CD4-positive, alpha-beta T cell treated with Interferon gamma for 1 hour (primary cell): ENCODE results near the gene PEX14.

Source experiments
- DNase-seq: peaks from one replicate; pipeline ENCODE4 v3.0.0-alpha.2; 2020

Gene PEX14

DNA sequence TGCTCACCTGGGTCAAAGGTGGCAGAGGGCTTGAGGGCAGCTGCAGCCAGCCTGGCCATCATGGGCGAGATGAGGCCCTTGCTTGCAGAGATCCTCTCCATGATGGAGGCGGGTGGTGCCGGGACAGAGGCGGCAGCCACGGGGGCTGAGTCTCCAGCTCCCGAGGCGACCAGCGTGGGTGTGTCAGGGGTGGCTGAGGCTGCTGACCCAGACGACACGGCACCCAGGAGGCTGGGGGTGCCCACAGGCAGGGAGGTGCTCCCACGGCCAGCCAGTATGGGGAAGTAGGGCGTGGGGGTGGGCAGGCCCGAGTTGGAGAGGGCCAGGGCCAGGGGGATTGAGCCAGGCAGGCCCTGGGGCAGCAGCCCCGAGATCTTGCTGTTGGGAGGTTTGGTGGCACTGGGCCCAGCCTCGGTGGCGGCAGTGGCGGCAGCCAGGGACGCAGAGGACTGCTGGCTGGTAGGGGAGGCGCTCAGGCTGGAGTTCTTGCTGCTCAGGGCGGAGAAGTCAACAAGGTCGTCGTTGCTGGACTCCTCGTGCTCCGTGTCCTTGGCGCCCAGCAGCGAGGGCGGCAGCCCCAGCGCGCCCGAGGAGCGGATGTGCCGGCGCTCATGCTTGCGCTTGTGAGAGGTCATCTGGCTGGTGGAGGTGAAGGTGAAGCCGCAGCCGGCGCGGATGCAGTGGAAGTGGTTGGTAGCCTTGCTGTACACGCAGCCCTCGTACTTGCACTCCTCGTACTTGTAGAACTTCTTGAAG, 178.8 kb downstream of the PEX14 start:
- DNase-seq = no peak

DNA sequence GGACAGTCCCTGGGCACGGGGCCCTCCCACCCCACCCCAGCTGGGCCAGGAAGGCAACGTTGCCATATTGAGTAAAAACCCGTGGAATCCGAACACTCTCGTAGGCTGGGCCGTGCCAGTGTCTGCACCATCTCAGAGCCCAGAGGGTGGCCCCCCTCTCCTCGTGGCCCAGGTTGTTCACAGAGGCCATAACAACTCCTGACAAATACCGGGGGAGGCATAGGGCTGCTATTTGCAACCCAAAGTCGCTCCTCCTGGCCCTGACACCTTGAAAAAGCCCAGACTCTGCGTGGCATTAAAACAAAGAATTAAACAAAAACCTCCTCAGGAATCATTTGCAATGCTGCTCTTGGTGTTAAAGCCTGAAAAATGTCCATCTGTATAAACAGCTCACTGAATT, 180.3 kb downstream of the PEX14 start:
- DNase-seq = no peak

DNA sequence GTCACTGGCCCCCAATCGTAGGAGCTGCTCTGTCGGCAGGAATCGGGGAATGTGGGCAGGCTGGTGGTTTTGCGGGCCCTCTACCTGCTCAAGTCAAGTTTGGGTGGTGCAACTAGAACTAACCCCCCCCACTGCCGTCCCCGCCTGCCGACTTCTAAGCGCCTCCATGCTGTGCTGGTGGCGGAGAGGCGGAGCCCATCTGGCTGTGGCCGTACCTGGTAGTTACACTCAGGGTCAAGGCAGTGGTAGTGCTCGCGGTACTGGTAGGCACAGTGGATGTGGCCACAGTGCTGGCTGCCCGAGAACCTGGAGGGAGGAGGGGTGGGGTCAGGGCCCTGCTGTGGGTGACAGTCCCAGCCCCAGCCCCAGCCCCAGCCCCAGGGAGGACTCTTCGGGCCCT, 181.7 kb downstream of the PEX14 start:
- DNase-seq = no peak

DNA sequence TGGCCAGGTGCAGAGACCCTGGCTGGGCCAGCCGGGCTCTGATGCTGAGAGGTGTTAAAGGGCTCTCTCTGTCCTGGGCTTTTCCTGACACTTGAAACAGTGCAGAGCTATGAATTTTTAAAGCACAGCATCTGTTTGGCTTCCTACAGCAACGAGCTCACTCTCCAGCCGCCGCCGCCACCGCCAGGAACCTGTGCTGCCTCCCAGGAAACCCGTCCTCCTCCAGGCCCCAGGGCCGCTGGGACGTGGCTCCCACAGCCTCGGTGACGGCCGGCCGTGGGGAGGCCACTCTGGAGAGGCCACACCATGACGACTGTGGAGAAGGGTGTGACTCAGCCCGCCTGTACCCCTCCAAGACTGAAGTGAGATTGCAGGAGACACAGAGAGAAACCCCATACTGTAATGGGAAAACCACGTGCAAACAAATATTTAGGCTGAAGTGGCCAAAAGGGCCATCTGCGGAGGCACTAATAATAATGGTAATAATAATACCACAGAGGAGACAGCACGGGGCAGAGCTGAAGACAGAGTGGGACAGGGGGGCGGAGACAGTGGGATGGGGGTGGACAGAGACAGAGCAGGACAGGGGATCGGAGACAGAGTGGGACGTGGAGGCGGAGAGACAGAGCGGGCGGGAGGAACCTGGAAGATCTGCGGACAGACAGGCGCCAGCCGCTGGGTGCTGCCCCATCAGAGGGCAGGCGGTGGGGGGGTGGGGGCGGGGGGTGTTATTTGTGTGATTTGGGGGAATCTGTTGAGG, 182.5 kb downstream of the PEX14 start:
- DNase-seq = no peak

DNA sequence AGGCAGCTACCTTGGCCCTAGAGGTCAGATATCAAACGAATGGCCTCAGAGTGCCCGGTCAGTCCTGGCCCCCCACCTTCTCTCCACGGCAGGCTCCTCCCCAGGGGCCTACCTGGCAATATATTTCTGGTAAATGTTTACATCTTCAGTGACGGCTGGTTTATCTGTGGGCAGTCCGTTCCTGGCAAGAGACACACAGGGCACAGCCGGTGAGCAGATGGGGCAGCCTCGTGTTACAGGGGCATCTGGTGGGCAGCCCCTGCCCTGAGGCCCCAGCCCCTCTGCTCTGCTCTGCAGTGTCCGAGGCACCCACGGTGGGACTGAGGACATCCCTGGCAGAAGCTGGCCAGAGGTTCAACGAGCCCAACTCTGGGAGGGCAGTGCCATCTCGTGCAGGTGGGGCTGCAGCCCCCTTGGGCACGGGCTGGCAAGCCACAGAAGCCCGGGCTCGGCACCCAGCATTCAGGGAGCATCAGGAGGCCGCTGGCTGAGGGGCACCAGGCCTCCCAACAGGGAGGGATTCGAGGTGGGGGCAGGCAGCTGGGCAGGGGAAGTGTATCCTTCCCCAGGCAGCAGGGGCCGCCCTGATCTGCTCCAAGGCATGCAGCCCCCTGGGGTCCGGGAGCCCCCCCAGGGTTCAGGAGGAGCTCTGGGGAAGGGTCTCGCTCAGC, 183.8 kb downstream of the PEX14 start:
- DNase-seq = no peak

DNA sequence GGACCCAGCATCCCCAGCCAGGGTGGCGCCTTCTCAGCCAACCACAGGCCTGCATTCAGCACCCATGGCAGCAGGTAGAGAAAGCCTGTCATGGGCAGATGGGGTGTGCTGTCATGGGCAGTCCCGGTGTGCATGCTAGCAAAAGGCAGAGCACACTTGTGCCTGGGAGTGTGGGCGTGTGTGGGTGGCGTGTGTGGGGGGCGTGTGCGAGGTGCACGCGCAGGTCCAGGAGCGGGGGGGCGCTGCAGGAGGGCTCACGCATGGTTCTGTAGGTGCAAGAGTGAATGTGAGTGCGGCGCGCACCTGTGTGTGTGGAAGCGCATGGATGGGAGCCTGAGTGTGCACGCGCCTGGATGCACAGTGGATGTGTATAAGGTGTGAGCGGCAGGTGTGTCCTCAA, 184.5 kb downstream of the PEX14 start:
- no peak for DNase-seq

DNA sequence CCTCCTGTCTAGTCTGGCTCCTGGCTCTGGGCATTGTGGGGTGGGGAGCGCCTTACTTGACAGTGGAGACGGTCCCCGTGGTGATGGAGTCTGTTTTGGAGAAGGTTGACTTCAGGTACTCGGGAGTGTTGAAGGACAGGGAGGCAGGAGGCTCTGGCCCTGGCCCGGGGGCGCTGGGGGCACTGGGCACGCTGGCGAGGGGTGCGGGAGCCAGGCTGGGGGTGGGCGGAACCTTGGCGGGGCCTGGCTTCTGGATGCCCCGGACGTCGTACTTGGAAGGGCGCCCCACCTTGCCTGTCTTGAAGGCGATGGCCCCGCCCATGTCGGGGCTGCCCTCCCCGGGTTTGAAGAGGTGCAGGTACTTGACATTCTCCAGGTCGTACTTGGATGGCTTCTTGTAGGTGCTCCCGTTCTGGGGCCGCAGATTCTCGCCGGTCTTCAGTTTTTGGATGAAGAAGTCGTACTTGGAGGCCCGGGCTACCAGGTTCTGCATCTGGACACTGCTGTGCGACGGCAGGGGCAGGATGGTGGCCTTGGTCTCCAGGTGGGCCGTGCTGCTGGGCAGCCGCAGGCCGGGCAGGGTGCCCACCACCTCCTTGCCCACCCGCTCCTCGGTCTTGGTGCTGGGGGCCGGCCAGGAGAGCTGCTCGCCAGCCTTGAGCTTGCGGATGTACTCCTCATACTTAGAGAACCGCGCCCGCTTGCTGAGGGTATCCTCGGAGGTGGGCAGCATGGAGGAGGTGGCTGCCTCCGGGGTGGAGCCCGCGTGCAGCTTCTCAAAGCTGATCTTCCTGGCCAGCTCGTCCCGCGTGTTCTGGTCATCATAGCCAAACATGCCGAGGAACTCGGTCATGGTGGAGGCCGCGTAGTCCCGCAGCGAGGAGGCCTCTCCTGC, 185.1 kb downstream of the PEX14 start:
- no peak for DNase-seq

DNA sequence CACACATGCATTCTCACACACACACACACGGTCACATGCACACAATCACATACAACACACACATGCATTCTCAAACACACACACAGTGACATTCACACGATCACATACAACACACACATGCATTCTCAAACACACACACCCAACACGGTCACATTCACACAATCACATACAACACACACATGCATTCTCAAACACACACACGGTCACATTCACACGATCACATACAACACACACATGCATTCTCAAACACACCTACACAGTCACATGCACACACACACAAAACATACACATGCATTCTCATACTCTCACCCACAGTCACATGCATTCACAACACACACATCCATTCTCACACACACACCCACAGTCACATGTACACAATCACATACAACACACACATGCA, 186.7 kb downstream of the PEX14 start:
- DNase-seq = no peak

DNA sequence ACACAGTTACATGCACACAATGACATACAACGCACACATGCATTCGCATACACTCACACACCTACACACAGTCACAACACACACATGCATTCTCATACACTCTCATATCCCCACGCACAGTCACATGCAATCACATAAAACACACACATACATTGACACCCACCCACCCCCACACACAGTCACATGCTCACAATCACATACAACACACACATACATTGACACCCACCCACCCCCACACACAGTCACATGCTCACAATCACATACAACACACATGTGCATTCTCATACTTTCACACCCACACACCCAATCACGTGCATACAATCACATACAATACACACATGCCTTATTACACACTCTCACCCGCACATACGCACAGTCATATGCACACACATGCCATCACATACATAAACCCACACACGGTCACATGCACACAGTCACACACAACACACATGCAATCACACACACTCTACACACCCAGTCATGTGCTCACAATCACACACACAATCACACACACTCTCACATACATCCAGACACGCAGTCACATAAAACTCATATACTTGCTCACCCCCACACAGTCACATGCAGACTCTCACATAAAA, 187.4 kb downstream of the PEX14 start:
- no peak for DNase-seq

DNA sequence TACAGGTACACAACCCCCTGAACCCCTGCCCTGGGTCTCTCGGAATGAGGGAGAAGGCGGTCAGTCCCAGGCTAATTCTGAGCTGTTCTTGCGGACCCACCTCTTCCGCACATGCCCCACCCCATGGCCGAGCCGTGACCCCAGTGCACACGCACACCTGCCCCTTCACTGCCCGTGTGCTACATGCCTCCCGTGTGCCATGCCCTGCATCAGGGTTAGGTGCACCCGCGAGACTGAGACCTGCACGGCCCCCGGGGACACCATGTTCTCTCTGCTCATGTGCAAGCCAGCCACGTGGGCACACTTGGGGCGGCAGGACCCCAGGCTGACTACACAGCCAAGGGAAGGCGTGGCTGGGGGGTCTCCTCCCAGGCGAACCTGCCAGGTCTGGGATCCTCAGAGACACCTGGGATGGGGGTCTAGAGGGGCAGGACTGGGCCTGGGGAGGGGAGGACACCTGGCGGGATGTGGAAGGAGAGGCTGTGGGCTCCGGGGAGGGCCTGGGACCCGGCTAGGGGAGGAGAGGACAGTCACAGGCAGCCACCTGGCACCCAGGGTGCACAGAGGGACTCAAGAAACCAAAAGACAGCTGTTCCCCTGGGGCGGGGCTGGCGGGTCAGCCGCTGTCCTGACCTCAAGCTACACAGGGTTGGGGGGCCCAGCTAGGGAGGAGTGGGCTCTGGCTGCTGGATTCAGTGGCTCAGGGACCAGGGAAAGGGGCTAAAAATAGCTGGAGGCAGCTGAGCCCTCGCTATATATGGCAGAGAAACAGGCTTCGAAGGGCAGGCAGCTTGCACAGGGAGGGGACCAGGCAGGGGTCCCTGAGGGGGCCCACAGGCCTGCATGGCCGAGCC, 188.3 kb downstream of the PEX14 start:
- no peak for DNase-seq

DNA sequence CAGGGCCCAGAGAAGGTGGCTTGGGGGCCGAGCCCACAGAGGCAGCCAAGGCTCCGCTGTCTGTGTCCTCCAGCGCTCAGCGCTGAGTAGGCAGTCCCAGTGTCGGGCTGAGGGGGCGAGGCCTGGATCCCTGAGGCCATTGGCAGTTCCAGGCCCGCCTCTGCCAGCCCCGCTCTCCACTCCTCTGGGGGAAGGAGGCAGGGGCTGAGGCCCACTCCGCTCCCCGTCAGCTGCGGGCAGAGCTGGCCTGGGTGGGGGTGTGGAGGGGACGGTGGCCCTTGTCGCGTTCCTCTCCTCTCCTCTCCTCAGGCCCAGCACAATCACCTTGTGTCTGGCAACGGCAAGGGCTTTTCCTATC, 188.9 kb downstream of the PEX14 start:
- no peak for DNase-seq

DNA sequence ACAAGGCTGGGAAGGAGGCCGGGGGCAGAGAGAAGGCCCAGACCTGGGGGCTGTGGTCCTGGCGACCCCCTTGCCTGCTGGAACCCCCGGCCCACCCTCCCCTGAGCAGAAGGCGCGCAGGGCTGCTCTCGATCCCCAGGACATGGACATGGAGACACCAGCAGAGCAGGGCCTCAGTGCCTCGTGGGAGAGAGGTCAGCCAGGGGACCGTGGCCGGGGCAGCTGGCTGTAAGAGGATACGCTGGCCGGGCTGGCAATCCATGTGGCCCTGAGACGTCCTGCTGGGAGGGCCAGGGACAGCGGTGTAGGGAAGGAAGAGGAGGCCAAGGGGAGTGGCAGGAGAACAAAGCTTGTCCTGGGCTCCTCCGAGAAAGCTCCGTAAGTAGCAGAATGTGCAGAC, 189.5 kb downstream of the PEX14 start:
- no peak for DNase-seq

DNA sequence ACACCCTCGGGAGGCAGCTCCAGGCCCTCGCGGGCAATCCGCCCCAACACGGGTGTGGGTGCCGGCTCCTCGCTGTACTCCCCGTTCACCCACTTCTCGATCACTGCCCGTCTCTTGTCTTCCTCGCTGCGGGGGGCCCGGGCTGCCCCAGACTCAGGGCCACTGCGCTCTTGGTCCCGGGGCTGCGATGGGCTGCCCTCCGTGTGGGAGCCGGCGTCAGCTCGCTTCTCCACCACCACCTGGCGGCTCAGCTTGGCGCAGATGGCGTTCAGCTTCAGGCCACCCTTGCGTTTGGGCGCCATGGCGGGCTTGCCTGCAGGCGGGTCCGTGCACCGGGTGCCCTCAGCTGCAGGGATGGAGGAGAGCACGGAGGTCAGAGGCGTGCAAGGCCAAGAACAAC, 190.5 kb downstream of the PEX14 start:
- no peak for DNase-seq

DNA sequence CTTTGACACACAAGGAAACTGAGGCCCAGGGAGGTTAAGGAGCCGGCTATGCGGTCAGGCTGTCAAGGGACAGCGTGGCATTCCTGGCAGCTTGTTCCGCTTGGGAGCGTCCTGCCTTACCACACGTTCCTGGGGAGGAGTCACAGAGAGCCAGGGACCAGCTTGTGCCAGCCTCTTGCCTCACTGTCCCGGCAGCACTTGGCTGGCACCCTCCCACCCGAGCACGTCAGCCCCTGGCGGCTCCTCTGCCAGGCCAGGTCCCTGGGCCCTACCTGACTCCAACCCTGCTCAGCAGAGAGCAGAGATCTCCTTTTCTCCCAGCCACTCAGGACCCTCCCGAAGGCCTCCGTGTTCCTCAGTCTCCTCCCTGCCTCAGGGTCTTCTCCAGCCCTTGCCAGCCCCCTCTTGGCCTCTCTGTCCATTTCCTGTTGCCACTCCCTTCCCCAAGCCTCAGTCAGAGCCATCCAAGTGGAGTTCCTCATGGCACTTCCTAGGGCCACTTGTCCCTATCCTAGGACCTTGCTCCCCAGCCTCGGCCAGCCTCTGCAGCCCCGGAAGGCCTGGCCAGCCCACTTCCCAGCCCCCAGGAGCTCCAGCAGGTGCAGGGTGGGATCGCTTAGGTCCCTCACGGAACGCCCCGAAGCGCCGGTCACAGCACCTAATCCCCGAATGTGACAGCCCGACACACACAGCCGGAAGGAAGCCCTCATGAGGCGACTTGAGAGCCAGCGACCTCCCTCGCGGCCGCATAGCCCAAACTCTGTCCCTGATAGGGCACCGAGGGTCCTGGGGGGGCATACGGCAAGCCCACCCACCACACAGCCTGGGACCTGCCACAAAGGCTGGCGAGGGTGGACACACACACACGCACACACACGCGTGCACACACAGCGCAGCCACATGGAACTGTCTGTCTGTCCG, 191.4 kb downstream of the PEX14 start:
- DNase-seq = no peak

DNA sequence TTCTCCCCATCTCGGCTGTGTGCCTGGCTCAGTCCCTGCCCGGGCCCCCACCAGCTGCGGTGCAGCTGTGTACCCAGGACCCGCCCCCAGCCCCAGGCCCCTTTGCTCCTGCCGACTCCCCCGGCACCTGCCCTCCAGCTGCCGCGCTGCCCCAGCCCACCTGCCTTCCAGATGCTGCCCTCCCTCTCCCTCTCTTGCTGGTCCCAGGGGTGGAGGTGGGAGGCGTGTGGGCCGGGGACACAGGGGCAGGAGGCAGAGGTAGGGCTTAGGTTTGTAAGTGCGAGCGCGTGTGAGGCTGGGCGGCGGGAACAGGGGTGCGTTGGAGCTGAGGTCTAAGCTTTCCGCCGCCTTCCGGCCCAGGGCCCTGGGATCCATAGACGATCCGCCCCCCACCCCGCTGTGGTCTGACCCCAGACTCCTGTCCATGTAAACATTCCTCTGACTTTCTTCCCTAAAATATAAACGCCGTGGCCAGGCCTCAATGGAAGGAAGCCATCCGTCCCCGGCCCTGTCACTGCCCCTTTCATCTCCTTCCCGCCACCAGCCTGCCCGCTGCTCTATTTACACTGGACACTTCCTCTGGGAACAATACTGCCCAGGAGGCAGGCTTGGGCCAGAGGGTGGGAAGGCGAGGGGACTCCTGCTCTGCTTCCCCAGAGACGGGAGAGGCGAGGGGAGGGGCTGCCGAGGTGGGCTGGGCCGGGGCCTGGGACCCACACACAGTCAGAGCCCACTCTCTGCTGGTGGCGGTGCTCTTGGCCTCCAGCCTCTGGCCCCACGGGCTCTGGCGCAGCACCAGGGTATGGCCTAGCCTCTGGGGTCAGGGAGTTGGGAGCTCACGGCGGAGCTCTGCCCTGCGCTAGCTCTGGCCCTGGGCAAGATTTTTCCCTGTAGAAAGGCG, 193.4 kb downstream of the PEX14 start:
- no peak for DNase-seq

DNA sequence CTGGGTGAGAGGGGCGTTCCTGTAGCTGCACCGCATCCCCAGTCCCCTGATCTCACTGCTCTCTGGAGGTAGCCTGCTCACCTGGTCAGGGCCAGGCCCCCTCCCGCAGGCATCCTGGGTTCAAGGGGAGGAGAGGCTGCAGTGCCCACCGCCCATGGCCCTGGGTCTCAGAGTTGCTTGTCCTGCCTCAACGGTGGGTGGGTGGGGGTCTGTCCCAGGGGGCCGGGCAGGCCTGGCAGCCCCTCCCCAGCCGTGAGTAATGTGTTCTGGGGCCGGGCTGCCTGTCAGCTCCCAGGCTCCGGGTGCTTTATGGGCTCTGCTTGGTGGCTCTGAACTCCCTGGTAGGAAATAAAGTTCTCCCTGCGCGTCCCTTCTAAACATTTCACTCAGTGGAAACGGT, 194.8 kb downstream of the PEX14 start:
- DNase-seq = no peak

DNA sequence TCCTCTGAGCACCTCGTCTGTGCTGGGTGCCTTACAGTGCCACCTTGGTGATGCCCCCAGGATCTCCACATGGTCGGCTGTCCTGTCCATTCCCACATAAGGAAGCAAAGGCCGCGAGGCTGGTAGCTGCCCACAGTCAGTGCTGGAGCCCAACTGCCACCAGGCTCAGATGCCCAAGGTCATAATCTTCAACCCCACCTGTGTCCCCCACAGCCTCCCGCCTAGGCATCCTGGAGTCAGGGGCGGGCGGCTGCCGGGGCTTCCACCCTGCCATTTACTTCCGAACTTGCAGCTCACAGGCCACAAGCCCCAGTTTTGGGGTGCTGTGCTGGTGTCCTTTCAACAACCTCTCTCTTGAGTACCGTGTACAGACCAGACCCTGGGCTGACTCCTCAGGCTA, 195.4 kb downstream of the PEX14 start:
- no peak for DNase-seq

DNA sequence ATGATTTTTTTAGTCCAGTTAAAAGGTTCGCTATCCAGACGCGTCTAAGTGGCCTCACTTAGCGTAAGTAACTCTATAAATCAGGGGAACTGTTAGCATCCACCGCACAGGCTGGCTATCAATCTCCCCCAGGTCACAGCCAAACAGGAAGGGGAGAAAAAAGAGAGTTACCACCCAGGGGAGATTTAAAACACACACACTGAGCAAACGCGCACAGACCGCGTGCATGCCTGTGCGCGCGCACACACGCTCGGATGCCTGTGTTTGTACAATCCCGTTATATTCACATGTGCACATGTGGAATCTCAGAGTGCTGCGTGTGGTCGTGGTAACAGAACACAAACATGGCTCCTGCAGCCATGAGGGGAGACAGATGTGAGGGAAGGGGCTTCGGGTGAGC, 196.3 kb downstream of the PEX14 start:
- DNase-seq = no peak

DNA sequence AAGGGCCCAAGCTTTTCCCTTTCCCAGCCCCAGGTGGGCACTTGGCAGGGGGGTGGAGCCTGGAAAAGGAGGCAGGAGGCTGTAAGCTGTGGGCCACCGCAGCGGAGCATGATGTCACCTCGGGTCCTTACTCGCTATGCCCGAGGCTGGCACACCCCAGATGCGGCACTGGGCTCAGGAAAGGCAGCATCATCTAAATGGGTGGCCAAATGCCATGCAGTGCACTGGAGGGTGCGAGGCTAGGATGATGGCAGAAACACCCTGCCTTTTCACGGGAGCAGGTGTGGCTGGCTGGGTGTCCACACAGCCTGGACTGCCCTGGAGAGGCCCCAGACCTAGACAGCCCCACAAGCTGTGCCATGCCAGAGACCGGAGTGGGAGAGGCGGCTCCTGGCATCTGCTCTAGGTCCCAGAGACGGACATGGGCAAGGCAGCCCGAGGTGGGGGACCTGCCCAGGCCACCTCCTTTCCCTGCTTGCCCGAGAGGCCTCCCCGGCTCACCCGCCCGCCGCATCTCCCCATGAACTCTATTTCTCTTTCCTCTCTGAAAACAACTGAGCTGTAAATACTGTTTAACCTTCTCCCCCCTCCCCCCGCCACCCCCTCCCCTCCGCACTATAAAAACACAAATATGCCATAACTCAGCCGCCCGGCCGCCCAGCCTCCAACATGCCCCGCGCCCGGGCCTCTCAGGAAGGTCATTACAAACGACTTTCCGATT, 197.0 kb downstream of the PEX14 start:
- DNase-seq = no peak
